Adrenal gland (tissue), 12 donors: ENCODE measurements around the gene RGPD8. TPM values are rescaled to one million over a fixed set of nuclear protein-coding genes. Genes with fewer than 3 reads are reported as not detected.
"Not testable (repeated sequence)": the region's sequence is repeated elsewhere in the genome, so short reads cannot be mapped to it uniquely, and the experiment has no call there.

Experiments used
- DNase-seq, 7 donors: peaks; one replicate each; pipeline ENCODE4 v3.0.0-alpha.2; 2019 to 2020
- H3K27ac ChIP-seq, 5 donors: fragments of 200-600 bp; sonication (generic) in 4 of 5; 1 replicate in 3 of 5; 2 replicates in 2 of 5; pipeline versions ENCODE4 v1.5.1 to v1.8.0; 2016 to 2020; ENCODE audit warnings: mild to moderate bottlenecking in 1 of 5
- H3K27me3 ChIP-seq: fragments of 200-600 bp; 2 replicates; pipeline ENCODE4 v1.8.0; 2021
- H3K36me3 ChIP-seq, 2 donors: fragments of 200-600 bp; replicated peaks in 1 of 2; 1 replicate in 1 of 2; 2 replicates in 1 of 2; pipeline versions ENCODE4 v1.5.1 to v1.8.0; 2018 to 2022
- H3K4me1 ChIP-seq, 2 donors: fragments of 200-600 bp; replicated peaks in 1 of 2; 1 replicate in 1 of 2; 2 replicates in 1 of 2; pipeline versions ENCODE4 v1.5.1 to v1.8.0; 2018 to 2021
- H3K4me3 ChIP-seq, 4 donors: fragments of 200-600 bp; sonication (generic) in 3 of 4; one replicate each; pipeline ENCODE4 v1.5.1; 2016 to 2018
- H3K9me3 ChIP-seq, 3 donors: fragments of 200-600 bp; sonication (generic) in 1 of 3; replicated peaks in 1 of 3; 1 replicate in 2 of 3; 2 replicates in 1 of 3; pipeline versions ENCODE4 v1.5.1 to v1.8.0; 2016 to 2021
- CTCF ChIP-seq, 6 experiments: fragments of 450-650 bp in 4 of 6; fragments of 200-600 bp in 2 of 6; sonication (generic) in 1 of 6; IDR thresholded peaks; 1 replicate in 5 of 6; 2 replicates in 1 of 6; pipeline versions ENCODE4 v1.5.1 to v1.8.0; 2016 to 2021; ENCODE audit warnings: antibody characterized with exemption in 6 of 6, mild to moderate bottlenecking in 2 of 6, moderate library complexity in 1 of 6
- POLR2A ChIP-seq, 2 donors: fragments of 450-650 bp; IDR thresholded peaks; one replicate each; pipeline ENCODE4 v1.6.1; 2017; ENCODE audit warnings: antibody characterized with exemption in 2 of 2, mild to moderate bottlenecking in 2 of 2, moderate library complexity in 1 of 2
- WGBS, 4 donors: extraction: QIAGEN DNeasy Blood & Tissue Kit in 2 of 4; methylation state at CpG; one replicate each; pipeline versions ENCODE4 v1.1.5 to v1.1.7; 2013 to 2017; 5-methylcytosine and 5-hydroxymethylcytosine counted together
- intact Hi-C, 2 donors: fragments of 100-400 bp; cut with DNase I; formaldehyde crosslinking; loops; one replicate each; pipeline versions ENCODE4 v1.14.1 to v1.15.0; 2022 to 2023
- polyA plus RNA-seq, 3 donors: library from polyadenylated mRNA; stranded (reverse); fragments of 200-250 nt in 2 of 3; fragments of 350-450 nt in 1 of 3; fragmentation: Illumina TruSeq in 1 of 3; extraction: RNeasy Lipid Tissue Mini Kit (QIAGEN cat#74804) in 1 of 3; gene quantifications; one replicate each; pipeline ENCODE4 v1.2.3, GENCODE V29; 2013 to 2014
- total RNA-seq, 9 donors: library from RNA; depleted of rRNA in 4 of 9; stranded (reverse); fragments of >200 nt in 4 of 9; fragments of 120-200 nt in 1 of 9; fragmentation: NEBNext Ultra II Directional in 1 of 9; extraction: Animal tissue kit (Norgen Biotek cat#: 25700) in 1 of 9; gene quantifications; one replicate each; pipeline versions ENCODE4 v1.1.0 to v1.2.4, GENCODE V29; 2013 to 2023
- donor health status: healthy with polysubstance abuse.
- donor health status: Bipolar disorder and iron deficiency.
- donor health status: DM: yes; HTN: yes; CAD: no.
- donor health status: DM: no; HTN: no; CAD: no.
- donor health status: DM: no; HTN: no; CAD: no.
- donor health status: DM: yes; HTN: yes; CAD: no.

Gene RGPD8
- total and polyA plus RNA-seq, 12 donors = 0.44 to 23.6 (median 10.9) TPM

- peak in 2 of 7 donors; percentile 7 to 55 for DNase-seq
- Histone ChIP-seq H3K9me3 (no peaks in the 10 kb centered on the region), H3K36me3 (no peaks in the 10 kb centered on the region), H3K27me3 (no peaks in the 10 kb centered on the region), H3K4me3 (no peak overlapping the region), H3K27ac (no peak overlapping the region), H3K4me1 (peaks cover 0 to 10% of the 10 kb centered on the region in 2 donors)
- intact Hi-C loops = loop anchor here (5.0 kb wide), 3 partner anchors 162 to 312 kb away; partner anchors contain the start of gene ZC3H8 (in 1 of the 2)
- 59 to 78% (median 70%) methylated on average over 19 to 31 of the region's 31 CpGs for WGBS, 4 donors
- TF ChIP-seq CTCF (IDR thresholded peaks at IDR 0.05) (no peak), POLR2A (IDR thresholded peaks at IDR 0.05) (no peak)
These were observed 686 bp upstream of the RGPD8 start for GRCh38 chr2:112433932-112434730.

GRCh38 chr2:112432735-112433479, 538 bp downstream of the RGPD8 start:
- WGBS, 4 donors = 1 to 54% (median 41%) methylated on average over 17 to 94 of the region's 98 CpGs; no CpG with 5 or more reads in 1 of the 4 donors
- H3K36me3 ChIP-seq, H3K4me1 ChIP-seq, H3K9me3 ChIP-seq, H3K27me3 ChIP-seq: not testable (repeated sequence)
- H3K4me3 ChIP-seq = peak overlapping the region in 2 of 4 donors; percentile 22 to 77
- intact Hi-C loops = loop anchor here (5.0 kb wide), 3 partner anchors 161 to 311 kb away; partner anchors contain the start of gene ZC3H8 (in 1 of the 2)
- peak overlapping the region; percentile 39 to 98 (median 82) for H3K27ac ChIP-seq
- DNase-seq = peak in 5 of 7 donors; percentile 39 to 65 (median 45)

GRCh38 chr2:112432390-112432734, 1.1 kb downstream of the RGPD8 start:
- not testable (repeated sequence) for DNase-seq, H3K9me3 ChIP-seq, H3K4me1 ChIP-seq, H3K27me3 ChIP-seq, H3K36me3 ChIP-seq
- 0 to 96% (median 47%) methylated on average over 5 to 22 of the region's 22 CpGs for WGBS, 4 donors
- intact Hi-C loops = loop anchor here (5.0 kb wide), 3 partner anchors 160 to 310 kb away; partner anchors contain the start of gene ZC3H8 (in 1 of the 2)
- H3K27ac ChIP-seq = peak overlapping the region in 4 of 5 donors; percentile 76 to 98 (median 84)
- peak overlapping the region in 2 of 4 donors; percentile 22 to 77 for H3K4me3 ChIP-seq

- peak overlapping the region in 1 of 4 donors; percentile 77 for H3K4me3 ChIP-seq
- H3K36me3 ChIP-seq, DNase-seq, H3K27me3 ChIP-seq, H3K9me3 ChIP-seq, H3K4me1 ChIP-seq: not testable (repeated sequence)
- WGBS, 4 donors = 90 to 92% (median 90%) methylated on average over 21 of the region's 21 CpGs
- intact Hi-C loops = loop anchor here (5.0 kb wide), 3 partner anchors 159 to 309 kb away; partner anchors contain the start of gene ZC3H8 (in 1 of the 2)
- H3K27ac ChIP-seq = peak overlapping the region in 2 of 5 donors; percentile 87 to 98
These were observed 1.7 kb downstream of the RGPD8 start for GRCh38 chr2:112431587-112432295.

- H3K36me3 ChIP-seq, H3K9me3 ChIP-seq, H3K27ac ChIP-seq, H3K4me3 ChIP-seq, H3K4me1 ChIP-seq, intact Hi-C loops, H3K27me3 ChIP-seq, DNase-seq: not testable (repeated sequence)
- WGBS, 4 donors = 83 to 100% (median 92%) methylated on average over 1 to 2 of the region's 3 CpGs; no CpG with 5 or more reads in 1 of the 4 donors
These were observed 8.9 kb downstream of the RGPD8 start for GRCh38 chr2:112424553-112424952.

GRCh38 chr2:112416860-112417259, 16.6 kb downstream of the RGPD8 start:
- intact Hi-C loops, H3K36me3 ChIP-seq, H3K4me1 ChIP-seq, H3K27me3 ChIP-seq, H3K4me3 ChIP-seq, H3K27ac ChIP-seq, H3K9me3 ChIP-seq, DNase-seq: not testable (repeated sequence)
- 79 to 86% (median 83%) methylated on average over 3 of the region's 3 CpGs for WGBS, 4 donors

GRCh38 chr2:112360055-112360454, 73.4 kb downstream of the RGPD8 start:
- H3K27me3 ChIP-seq, DNase-seq: not testable (repeated sequence)
- 94 to 97% (median 96%) methylated on average over 7 of the region's 7 CpGs for WGBS, 4 donors

GRCh38 chr2:112354335-112354734, 79.1 kb downstream of the RGPD8 start:
- H3K9me3 ChIP-seq, intact Hi-C loops: not testable (repeated sequence)
- 88 to 97% (median 92%) methylated on average over 2 of the region's 2 CpGs for WGBS, 4 donors

More at GRCh38 chr2:112360055-112360454, 73.4 kb downstream of the RGPD8 start:
- H3K27ac ChIP-seq, intact Hi-C loops, H3K36me3 ChIP-seq, H3K4me3 ChIP-seq, H3K9me3 ChIP-seq, H3K4me1 ChIP-seq: not testable (repeated sequence)

More at GRCh38 chr2:112354335-112354734, 79.1 kb downstream of the RGPD8 start:
- H3K4me3 ChIP-seq, DNase-seq, H3K4me1 ChIP-seq, H3K27ac ChIP-seq, H3K36me3 ChIP-seq, H3K27me3 ChIP-seq: not testable (repeated sequence)
